GM18858 (cell line): Measurements from ENCODE around the gene FGF2.
"Not testable (repeated sequence)": the region's sequence is repeated elsewhere in the genome, so short reads cannot be mapped to it uniquely, and the experiment has no call there.

ENCODE experiments used
- ATAC-seq: cut with Tn5 transposase; IDR thresholded peaks from one replicate; pipeline ENCODE4 v1.9.1; 2021; ENCODE audit not compliant: unreplicated experiment

FGF2 gene

GRCh38 chr4:122844391-122844790 lies 17.8 kb downstream of the FGF2 start:
- ATAC-seq = not testable (repeated sequence)

- no peak for ATAC-seq
These were observed 18.4 kb downstream of the FGF2 start for GRCh38 chr4:122845066-122845465.

- no peak for ATAC-seq
These were observed 19.1 kb downstream of the FGF2 start for GRCh38 chr4:122845760-122846159.

GRCh38 chr4:122847931-122848330 lies 21.3 kb downstream of the FGF2 start:
- ATAC-seq = no peak

- ATAC-seq = not testable (repeated sequence)
These were observed 23.2 kb downstream of the FGF2 start for GRCh38 chr4:122849789-122850188.

- no peak for ATAC-seq
These were observed 24.9 kb downstream of the FGF2 start for GRCh38 chr4:122851568-122851967.

GRCh38 chr4:122854447-122855352 lies 28.1 kb downstream of the FGF2 start:
- no peak for ATAC-seq

- ATAC-seq = no peak
These were observed 28.8 kb downstream of the FGF2 start for GRCh38 chr4:122855353-122855890.

- no peak for ATAC-seq
These were observed 30.5 kb downstream of the FGF2 start for GRCh38 chr4:122857160-122857559.

- no peak for ATAC-seq
These were observed 32.1 kb downstream of the FGF2 start for GRCh38 chr4:122858705-122859104.

- no peak for ATAC-seq
These were observed 34.7 kb downstream of the FGF2 start for GRCh38 chr4:122861172-122861943.

- no peak for ATAC-seq
These were observed 37.0 kb downstream of the FGF2 start for GRCh38 chr4:122863639-122864038.

GRCh38 chr4:122865425-122865824 lies 38.8 kb downstream of the FGF2 start:
- no peak for ATAC-seq

GRCh38 chr4:122868235-122868634 lies 41.6 kb downstream of the FGF2 start:
- not testable (repeated sequence) for ATAC-seq

GRCh38 chr4:122873146-122873545 lies 46.5 kb downstream of the FGF2 start:
- no peak for ATAC-seq

GRCh38 chr4:122873821-122874593 lies 47.4 kb downstream of the FGF2 start:
- no peak for ATAC-seq

GRCh38 chr4:122875949-122876348 lies 49.3 kb downstream of the FGF2 start:
- ATAC-seq = no peak

- ATAC-seq = no peak
These were observed 49.8 kb downstream of the FGF2 start for GRCh38 chr4:122876456-122876855.

- ATAC-seq = no peak
These were observed 52.4 kb downstream of the FGF2 start for GRCh38 chr4:122879001-122879400.

- no peak for ATAC-seq
These were observed 56.5 kb downstream of the FGF2 start for GRCh38 chr4:122882857-122883735.
